ENCODE results near the gene NNMT. TPM values are rescaled to one million over a fixed set of nuclear protein-coding genes. Genes with fewer than 3 reads are reported as not detected.

Gene NNMT
- total RNA-seq, 3 donors from 2014 or later = 13.1 to 112 (median 65.9) TPM

DNA sequence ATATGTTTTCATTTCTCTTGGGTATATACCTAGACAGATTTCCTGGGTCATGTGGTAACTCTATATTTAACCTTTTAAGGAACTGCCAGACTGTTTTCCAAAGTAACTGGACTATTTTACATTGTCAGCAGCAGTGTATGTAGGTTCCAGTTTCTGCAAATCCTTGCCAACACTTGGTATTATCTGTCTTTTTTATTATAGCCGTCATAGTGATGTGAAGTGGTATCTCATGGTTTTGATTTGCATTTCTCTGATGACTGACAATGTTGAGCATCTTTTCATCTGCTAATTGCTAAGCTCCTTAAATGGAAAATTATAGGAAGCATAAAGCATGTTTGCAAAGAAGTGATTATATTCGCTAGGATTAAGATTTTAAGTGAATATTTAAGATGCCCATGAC is 13.9 kb downstream of the NNMT start:
- TF ChIP-seq, protein P1, sequence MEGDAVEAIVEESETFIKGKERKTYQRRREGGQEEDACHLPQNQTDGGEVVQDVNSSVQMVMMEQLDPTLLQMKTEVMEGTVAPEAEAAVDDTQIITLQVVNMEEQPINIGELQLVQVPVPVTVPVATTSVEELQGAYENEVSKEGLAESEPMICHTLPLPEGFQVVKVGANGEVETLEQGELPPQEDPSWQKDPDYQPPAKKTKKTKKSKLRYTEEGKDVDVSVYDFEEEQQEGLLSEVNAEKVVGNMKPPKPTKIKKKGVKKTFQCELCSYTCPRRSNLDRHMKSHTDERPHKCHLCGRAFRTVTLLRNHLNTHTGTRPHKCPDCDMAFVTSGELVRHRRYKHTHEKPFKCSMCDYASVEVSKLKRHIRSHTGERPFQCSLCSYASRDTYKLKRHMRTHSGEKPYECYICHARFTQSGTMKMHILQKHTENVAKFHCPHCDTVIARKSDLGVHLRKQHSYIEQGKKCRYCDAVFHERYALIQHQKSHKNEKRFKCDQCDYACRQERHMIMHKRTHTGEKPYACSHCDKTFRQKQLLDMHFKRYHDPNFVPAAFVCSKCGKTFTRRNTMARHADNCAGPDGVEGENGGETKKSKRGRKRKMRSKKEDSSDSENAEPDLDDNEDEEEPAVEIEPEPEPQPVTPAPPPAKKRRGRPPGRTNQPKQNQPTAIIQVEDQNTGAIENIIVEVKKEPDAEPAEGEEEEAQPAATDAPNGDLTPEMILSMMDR (IDR thresholded peaks at IDR 0.05) = no peak
- DNase-seq = no peak
- intact Hi-C loops (cut with DNase I, micrococcal nuclease) = no loop called here
- Histone ChIP-seq H3K4me1 (ENCODE audit: low read depth) (no peaks in the 10 kb centered on the region), H3K9me3 (no peaks in the 10 kb centered on the region), H3K4me3 (no peak overlapping the region), H3K36me3 (ENCODE audit: low read depth) (no peaks in the 10 kb centered on the region)
- no peak for ATAC-seq

DNA sequence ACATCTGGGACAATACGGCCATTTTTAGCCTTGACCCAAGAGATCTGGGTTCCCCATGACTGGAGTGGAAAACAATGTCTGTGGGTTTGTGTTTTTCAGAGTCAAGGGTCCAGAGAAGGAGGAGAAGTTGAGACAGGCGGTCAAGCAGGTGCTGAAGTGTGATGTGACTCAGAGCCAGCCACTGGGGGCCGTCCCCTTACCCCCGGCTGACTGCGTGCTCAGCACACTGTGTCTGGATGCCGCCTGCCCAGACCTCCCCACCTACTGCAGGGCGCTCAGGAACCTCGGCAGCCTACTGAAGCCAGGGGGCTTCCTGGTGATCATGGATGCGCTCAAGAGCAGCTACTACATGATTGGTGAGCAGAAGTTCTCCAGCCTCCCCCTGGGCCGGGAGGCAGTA is 15.7 kb downstream of the NNMT start:
- H3K4me1 ChIP-seq (ENCODE audit: low read depth) = peaks cover 6% of the 10 kb centered on the region
- no peaks in the 10 kb centered on the region for H3K36me3 ChIP-seq (ENCODE audit: low read depth)
- no peak for DNase-seq
- H3K4me3 ChIP-seq = no peak overlapping the region
- no peak for ATAC-seq
- TF ChIP-seq, protein P1 (IDR thresholded peaks at IDR 0.05) = no peak
- H3K9me3 ChIP-seq = no peaks in the 10 kb centered on the region
- intact Hi-C loops (cut with DNase I, micrococcal nuclease) = no loop called here

DNA sequence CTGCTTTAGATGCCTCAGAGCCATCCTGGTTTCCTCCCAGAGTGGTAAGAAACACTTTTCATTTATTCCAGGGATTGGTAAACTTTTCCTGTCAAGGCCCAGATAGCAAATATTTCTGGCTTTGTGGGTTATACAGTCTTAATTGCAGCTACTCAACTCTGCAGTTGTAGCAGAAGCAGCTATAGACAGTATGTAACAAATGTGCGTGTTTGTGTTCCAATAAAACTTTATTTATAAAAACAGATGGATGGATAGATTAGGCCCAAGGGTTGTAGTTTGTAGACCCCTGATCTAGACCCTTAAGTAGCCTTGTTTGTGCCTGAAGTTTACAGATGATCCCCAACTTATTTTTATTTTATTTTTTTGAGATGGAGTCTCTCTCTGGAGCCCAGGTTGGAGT is 17.9 kb downstream of the NNMT start:
- H3K4me1 ChIP-seq (ENCODE audit: low read depth) = peaks cover 6% of the 10 kb centered on the region
- TF ChIP-seq, protein P1 (IDR thresholded peaks at IDR 0.05) = no peak
- intact Hi-C loops (cut with DNase I, micrococcal nuclease) = no loop called here
- DNase-seq (no peak), ATAC-seq (no peak)
- no peaks in the 10 kb centered on the region for H3K9me3 ChIP-seq
- no peaks in the 10 kb centered on the region for H3K36me3 ChIP-seq (ENCODE audit: low read depth)
- no peak overlapping the region for H3K4me3 ChIP-seq

- ATAC-seq = peak; percentile 88
- H3K4me1 ChIP-seq (ENCODE audit: low read depth) = peaks cover 6% of the 10 kb centered on the region
- DNase-seq = peak in 1 of 3 donors; percentile 31
- TF ChIP-seq, protein P1 (IDR thresholded peaks at IDR 0.05) = no peak
- no peak overlapping the region for H3K4me3 ChIP-seq
- intact Hi-C loops (cut with DNase I, micrococcal nuclease) = no loop called here
- no peaks in the 10 kb centered on the region for H3K36me3 ChIP-seq (ENCODE audit: low read depth)
- no peaks in the 10 kb centered on the region for H3K9me3 ChIP-seq
Measured at GRCh38 chr11:114315749-114316368, 19.7 kb downstream of the NNMT start.

DNA sequence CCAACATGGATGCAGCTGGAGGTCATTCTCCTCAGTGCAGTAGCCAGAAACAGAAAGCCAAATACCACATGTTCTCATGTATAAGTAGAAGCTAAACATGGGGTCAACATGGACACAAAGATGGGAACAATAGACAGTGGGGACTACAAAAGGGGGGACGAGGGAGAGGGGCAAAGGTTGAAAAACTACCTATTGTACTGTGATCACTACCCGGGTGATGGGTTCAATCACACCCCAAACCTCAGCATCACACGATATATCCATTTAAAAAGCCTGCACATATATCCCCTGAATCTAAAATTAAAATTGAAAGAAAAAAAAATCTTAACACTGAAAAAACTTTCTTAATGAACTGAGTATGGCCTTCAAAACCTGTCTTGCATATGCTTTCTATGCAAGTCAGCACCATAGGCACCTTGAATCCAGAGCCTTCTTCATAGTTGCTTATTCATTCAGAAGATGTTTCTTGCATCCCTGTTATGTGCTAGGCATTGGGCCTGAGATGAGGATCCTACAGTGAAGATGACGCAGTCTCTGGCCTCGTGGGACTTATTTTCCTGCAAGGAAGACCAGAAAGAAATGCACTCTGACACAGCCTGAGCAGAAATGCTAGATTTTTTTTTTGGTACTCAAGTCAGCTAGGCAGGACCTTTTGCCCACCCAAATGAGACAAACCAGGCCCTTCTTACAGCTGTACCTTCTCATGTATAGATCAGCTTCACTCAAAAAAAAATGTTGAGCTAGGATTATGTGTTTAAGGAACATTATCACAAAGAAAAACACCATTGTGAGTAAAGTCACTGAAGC is 21.0 kb downstream of the NNMT start:
- TF ChIP-seq, protein P1 (IDR thresholded peaks at IDR 0.05) = no peak
- Histone ChIP-seq H3K36me3 (ENCODE audit: low read depth) (no peaks in the 10 kb centered on the region), H3K4me1 (ENCODE audit: low read depth) (peaks cover 6% of the 10 kb centered on the region), H3K4me3 (no peak overlapping the region), H3K9me3 (no peaks in the 10 kb centered on the region)
- ATAC-seq (no peak), DNase-seq (no peak)
- intact Hi-C loops (cut with DNase I, micrococcal nuclease) = no loop called here

Data from mucosa of descending colon (tissue), 3 donors.